Superior temporal gyrus (tissue), 1 donor: Measurements from ENCODE around the gene CRY1.
"Not testable (repeated sequence)": the region's sequence is repeated elsewhere in the genome, so short reads cannot be mapped to it uniquely, and the experiment has no call there.

ENCODE experiments used
- DNase-seq: peaks from one replicate; pipeline ENCODE4 v3.0.0-alpha.2; 2016; ENCODE audit errors: extremely low spot score

Gene CRY1

GRCh38 chr12:107007411-107007810, 85.9 kb downstream of the CRY1 start:
- DNase-seq = no peak

DNA sequence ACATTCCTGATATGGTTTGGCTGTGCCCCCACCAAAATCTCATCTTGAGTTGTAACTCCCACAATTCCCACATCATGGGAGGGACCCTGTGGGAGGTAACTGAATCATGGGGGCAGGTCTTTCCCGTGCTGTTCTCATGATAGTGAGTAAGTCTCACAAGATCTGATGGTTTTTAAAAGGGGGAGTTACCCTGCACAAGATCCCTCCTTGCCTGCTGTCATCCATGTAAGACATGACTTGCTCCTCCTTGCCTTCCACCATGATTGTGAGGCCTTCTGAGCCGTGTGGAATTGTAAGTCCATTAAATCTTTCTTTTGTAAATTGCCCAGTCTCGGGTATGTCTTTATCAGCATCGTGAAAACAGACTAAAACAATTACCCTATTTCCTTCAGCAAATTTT, 90.7 kb downstream of the CRY1 start:
- not testable (repeated sequence) for DNase-seq

DNA sequence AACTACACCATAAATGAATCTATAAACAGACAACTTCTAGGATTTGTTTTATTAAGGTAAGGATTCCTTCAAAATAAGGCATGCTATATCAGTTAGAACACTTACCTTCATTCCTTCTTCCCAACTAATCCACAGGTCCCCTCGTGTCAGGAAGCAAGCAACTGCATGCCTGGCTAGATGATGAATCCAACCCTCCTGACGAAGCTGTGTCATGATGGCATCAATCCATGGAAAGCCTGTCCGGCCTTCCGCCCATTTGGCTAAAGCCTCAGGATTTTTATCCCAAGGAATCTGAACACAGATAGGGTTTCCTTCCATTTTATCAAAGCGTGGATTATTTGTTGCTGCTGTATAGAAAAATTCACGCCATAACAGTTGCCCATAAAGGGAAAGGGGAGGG, 93.9 kb downstream of the CRY1 start:
- no peak for DNase-seq

DNA sequence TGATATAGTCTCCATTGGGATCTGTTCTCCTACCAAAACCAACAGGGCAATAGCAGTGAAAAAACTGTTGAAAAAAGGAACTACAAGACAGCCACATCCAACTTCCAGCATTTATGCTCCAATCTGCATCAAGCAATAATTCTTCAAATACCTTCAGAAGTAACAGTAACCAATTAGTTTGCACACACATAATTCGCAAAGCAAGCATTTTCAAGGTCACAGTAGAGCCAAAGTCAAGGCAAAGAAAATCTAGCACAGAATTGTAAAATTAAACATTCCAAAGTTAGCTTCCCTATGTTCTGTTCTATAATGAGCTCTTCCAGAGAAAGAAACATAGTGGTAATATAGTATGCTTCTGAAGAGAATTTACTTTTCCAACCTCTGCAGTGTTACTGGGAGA, 95.4 kb downstream of the CRY1 start:
- DNase-seq = no peak

DNA sequence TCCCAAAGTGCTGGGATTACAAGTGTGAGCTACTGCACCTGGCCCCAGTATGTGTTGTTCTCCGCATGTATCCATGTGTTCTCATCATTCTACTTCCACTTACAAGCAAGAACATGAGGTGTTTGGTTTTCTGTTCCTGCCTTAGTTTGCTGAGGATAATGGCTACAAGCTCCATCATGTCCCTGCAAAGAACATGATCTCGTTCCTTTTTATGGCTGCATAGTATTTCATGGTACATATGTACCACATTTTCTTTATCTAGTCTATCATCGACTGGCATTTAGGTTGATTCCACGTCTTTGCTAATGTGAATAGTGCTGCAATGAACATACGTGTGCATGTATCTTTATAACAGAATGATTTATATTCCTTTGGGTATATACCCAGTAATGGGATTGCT, 97.2 kb downstream of the CRY1 start:
- not testable (repeated sequence) for DNase-seq

GRCh38 chr12:106994579-106995220, 98.6 kb downstream of the CRY1 start:
- no peak for DNase-seq

DNA sequence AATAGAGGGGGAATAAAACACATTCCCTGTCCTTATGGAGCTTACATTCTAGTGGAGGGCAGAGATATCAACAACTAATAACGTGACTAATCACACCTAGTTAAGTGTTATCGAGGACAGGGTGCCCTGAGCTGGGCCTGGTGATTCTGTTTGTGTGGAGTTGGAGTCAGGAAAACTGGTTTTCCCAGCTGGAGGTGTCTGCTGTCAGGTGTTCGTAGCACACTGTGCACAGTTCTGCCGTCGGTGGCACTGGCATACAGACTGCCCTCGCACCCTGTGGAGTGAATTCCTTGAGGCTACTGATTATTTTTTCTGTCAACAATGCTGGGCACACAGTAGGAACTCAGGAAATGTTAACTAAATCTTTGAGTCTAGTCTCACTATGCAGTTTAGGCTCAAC, 105.5 kb downstream of the CRY1 start:
- DNase-seq = no peak

DNA sequence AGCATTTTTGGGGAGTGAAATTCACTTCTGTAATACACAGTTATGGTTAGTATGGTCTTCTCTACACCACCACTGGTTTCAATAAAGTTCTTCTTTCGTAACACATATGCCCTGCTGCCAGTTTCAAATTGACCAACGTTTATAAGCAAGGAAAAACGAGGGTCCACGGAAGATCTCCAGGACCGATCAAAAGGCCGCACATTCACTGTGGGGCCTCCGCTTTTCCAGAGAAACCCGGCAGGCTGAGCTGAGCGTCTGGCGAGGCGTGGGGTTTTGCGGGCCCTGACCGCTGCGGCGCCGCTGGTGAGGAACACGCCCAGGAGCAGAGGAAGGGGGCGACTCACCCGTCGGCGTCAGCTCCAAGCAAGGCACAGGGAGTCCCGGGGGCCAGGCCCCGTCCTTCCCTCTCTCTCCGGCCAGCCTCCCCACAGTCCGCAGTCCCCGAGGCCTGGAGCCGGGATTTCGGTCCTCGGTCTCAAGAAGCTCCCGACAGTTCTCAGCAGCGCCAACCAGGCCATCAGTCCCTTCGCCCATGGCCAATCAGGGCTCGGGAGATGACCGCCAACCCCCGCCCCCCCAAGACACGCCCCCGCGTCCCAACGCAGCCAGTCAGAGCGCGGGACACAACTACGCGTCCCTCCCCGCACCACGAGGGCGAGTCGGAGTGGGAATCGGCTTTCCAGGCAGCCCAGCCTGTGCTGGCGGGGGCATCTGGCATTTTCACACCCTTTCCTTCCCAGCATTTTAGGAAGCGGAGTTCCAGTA, 106.5 kb downstream of the CRY1 start, which contains the start of gene MTERF2:
Gene MTERF2 (minus strand): TSS at position 522 of the 765 bp plus-strand sequence. CDS start 8,432 bp downstream, outside the sequence.
- peak; percentile 95 for DNase-seq

- DNase-seq = no peak
Observed at GRCh38 chr12:106986135-106986534, 107.2 kb downstream of the CRY1 start.

GRCh38 chr12:106985479-106985878, 107.9 kb downstream of the CRY1 start:
- no peak for DNase-seq

GRCh38 chr12:106984588-106985137, 108.7 kb downstream of the CRY1 start:
- no peak for DNase-seq

DNA sequence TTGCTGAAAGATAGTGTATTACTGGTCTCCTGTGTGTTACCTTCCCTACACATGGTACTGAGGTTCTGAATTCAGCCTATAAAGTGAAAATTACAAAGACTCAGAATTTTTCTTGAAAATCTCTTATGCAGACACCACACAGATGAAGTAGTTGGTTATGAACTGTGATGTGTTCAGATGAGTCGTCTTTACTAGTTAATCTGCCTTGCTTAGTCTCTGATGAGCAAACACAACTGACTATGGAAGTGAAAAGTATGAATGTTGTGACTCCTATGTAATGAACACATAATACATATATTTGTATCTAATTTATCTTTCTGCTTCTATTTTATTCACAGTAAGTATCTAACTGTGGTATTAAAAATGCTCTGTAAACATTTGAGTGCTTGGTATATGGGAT, 111.1 kb downstream of the CRY1 start:
- DNase-seq = no peak

- DNase-seq = no peak
Observed at GRCh38 chr12:106981788-106982187, 111.6 kb downstream of the CRY1 start.

- no peak for DNase-seq
Observed at GRCh38 chr12:106980944-106981343, 112.4 kb downstream of the CRY1 start.

- peak; percentile 79 for DNase-seq
Observed at GRCh38 chr12:106978035-106978800, 115.1 kb downstream of the CRY1 start.

DNA sequence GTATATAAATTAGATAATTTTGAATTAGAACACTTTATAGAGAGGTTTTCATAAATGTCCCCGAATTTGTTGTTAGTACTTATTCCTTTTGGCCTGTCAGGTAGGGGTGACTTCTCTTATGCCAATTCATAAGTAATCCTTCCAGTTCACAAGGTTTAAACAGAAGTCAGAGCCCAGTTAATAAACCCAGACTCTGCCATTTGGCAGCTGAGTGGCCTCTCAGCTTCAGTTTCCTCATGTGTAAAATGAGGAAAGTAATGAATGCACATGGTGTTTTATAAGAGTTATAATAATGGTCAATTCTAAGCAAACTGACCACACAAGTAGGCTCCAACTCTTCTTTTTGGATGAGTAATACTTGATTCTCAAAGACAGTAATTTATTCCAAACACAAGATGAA, 116.7 kb downstream of the CRY1 start:
- DNase-seq = no peak

DNA sequence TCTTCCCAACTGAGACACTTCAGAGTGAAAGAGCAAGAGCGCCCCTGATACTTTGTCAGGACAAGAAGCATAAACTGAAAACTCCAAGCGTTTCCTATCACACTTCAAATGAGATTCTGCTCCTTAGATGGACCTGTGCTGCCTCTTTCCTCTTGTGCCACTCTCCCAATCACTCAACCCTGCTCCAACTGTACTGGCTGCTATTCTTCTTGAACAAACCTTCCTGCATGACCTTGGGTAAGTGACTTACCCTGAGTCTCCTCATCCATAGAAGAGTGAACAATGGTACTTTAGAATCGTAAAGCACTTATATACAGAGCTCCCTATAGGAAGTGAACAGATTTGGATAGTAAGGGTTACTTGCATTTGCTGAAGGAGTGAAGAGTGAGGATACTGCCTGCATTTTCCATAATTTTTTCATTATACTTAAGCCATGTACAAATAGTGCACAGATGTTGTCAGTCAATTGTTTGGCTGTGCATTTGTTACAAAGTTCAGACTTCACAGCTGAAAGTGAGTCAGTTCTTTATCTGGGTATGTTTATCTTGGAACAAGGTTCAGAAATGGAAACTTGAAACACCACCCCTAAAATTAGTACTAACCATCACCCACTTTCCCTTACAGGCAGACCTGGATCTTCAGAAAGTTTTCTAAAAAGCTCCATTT, 117.2 kb downstream of the CRY1 start:
- no peak for DNase-seq

- DNase-seq = no peak
Observed at GRCh38 chr12:106975098-106975497, 118.3 kb downstream of the CRY1 start.

DNA sequence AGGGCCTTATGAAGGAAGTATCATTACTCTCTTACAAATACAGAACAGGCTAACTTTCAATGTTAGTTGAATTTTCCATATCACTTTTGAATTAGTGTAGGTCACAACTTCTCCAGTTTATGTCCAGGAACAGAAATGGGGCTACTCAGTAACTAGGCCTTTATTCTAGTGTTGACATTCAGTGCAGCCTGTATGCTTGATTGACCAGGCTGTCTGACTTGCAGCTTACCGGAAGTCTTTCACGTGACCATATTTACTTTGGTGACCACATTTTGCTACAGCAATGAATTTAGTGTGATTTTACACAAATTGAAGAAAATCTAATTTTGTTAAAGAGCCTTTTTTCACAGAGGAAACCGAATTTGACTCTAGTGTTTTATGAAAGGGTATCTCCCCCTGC, 118.8 kb downstream of the CRY1 start:
- DNase-seq = no peak

GRCh38 chr12:106973545-106973944, 119.8 kb downstream of the CRY1 start:
- DNase-seq = no peak

DNA sequence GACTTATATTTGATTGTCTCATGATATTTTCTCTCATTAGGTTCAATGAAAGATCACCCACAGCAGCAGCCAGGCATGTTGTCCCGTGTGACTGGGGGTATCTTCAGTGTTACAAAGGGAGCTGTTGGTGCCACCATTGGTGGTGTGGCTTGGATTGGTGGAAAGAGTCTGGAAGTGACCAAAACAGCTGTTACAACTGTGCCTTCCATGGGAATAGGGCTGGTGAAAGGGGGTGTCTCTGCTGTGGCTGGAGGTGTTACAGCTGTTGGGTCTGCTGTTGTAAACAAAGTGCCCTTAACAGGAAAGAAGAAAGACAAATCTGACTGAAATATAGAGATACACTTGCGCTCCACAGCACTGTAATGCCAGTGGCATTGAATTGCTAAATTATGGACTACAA, 122.3 kb downstream of the CRY1 start:
- DNase-seq = no peak

GRCh38 chr12:106964526-106964925, 128.8 kb downstream of the CRY1 start:
- DNase-seq = no peak
